Panc1 (cell line): ENCODE results near the gene MED25. TPM values are rescaled to one million over a fixed set of nuclear protein-coding genes. Genes with fewer than 3 reads are reported as not detected.

Experiments
- ATAC-seq: fragments of 200-7000 bp; cut with Tn5 transposase; 2 replicates; pipeline ENCODE4 v1.9.1; 2020; ENCODE audit warnings: mild to moderate bottlenecking, moderate library complexity
- BruUV-seq: library from RNA; stranded (reverse); fragments of 400-500 nt; replicated peaks from 2 replicates; lab custom pipeline; 2021; lab: Mats Ljungman, UMichigan
- CTCF ChIA-PET: fragments of 300-600 bp; sonication (Branson Sonifier 250); formaldehyde crosslinking; loops from one replicate; lab custom pipeline; 2022; ENCODE audit warnings: antibody characterized with exemption; lab: Charles Lee
- POLR2A ChIA-PET: fragments of 300-600 bp; sonication (Branson Sonifier 250); formaldehyde crosslinking; loops from one replicate; lab custom pipeline; 2022; ENCODE audit warnings: antibody characterized with exemption; lab: Charles Lee
- DNase-seq: peaks from one replicate; pipeline ENCODE4 v3.0.0-alpha.2; 2010; ENCODE audit warnings: low read depth, low spot score
- H3K27ac ChIP-seq: 2 replicates; pipeline ENCODE4 v1.5.1; 2011; ENCODE audit warnings: mild to moderate bottlenecking, low read length, inconsistent platforms
- H3K27me3 ChIP-seq: fragments of 200-500 bp; sonication (Bioruptor generic); 2 replicates; pipeline ENCODE4 v1.6.0; 2014; ENCODE audit warnings: low read length, inconsistent platforms; ENCODE audit not compliant: control insufficient read depth, insufficient read depth
- H3K36me3 ChIP-seq: fragments of 200-500 bp; sonication (Bioruptor generic); 2 replicates; pipeline ENCODE4 v1.5.1; 2014; ENCODE audit warnings: inconsistent platforms, mild to moderate bottlenecking, low read length, moderate library complexity; ENCODE audit not compliant: control insufficient read depth, insufficient read depth
- H3K4me1 ChIP-seq: 2 replicates; pipeline ENCODE4 v1.5.1; 2011; ENCODE audit warnings: inconsistent platforms, mild to moderate bottlenecking, low read length, moderate library complexity; ENCODE audit not compliant: control insufficient read depth, insufficient read depth
- H3K4me3 ChIP-seq, 2 experiments: 2 replicates each; pipeline ENCODE4 v1.5.1; 2011 to 2012; ENCODE audit warnings: low read depth in 2 of 2, low read length in 2 of 2, mild to moderate bottlenecking in 2 of 2, inconsistent platforms in 1 of 2, moderate library complexity in 1 of 2
- H3K9me3 ChIP-seq: fragments of 200-500 bp; sonication (Bioruptor generic); 2 replicates; pipeline ENCODE4 v1.5.1; 2014; ENCODE audit warnings: low read depth, mild to moderate bottlenecking, inconsistent platforms, low read length, moderate library complexity; ENCODE audit not compliant: control insufficient read depth, insufficient read depth
- POLR2AphosphoS5 ChIP-seq: IDR thresholded peaks from 2 replicates; pipeline ENCODE4 v1.6.1; 2012; ENCODE audit warnings: mild to moderate bottlenecking, low read depth, low read length, moderate library complexity
- SIN3A ChIP-seq: IDR thresholded peaks from 2 replicates; pipeline ENCODE4 v1.6.1; 2012; ENCODE audit warnings: low read depth, mild to moderate bottlenecking, low read length, moderate library complexity, borderline replicate concordance; ENCODE audit not compliant: insufficient read depth
- TCF7L2 ChIP-seq: IDR thresholded peaks from 2 replicates; pipeline ENCODE4 v1.6.1; 2011; ENCODE audit warnings: mild to moderate bottlenecking, low read depth, low read length, inconsistent platforms
- in situ Hi-C: cut with HindIII; loops from 2 replicates; pipeline ENCODE4 v1.10.0; 2016; ENCODE audit warnings: low sequenced_read_pairs, low pct_unique_long_range_greater_than_20kb
- intact Hi-C: fragments of 100-400 bp; cut with micrococcal nuclease; formaldehyde crosslinking; loops from one replicate; pipeline ENCODE4 v1.10.0; 2022; ENCODE audit not compliant: unreplicated experiment
- total RNA-seq: library from RNA; stranded (reverse); gene quantifications from one replicate; pipeline ENCODE4 v1.2.1, GENCODE V29; 2021; ENCODE audit not compliant: unreplicated experiment
- TF ChIP-seq, protein P1 (sequence below), 2 experiments: IDR thresholded peaks; 2 replicates each; pipeline ENCODE4 v1.6.1; 2011 to 2012; ENCODE audit warnings: low read depth in 2 of 2, control low read depth in 1 of 2, low read length in 1 of 2, mild to moderate bottlenecking in 1 of 2, moderate library complexity in 1 of 2; ENCODE audit not compliant: insufficient read depth in 1 of 2
- TF ChIP-seq, protein P2 (sequence below): fragments of 450-650 bp; IDR thresholded peaks from 2 replicates; pipeline ENCODE4 v1.5.1; 2017; ENCODE audit warnings: mild to moderate bottlenecking

MED25 gene
- total RNA-seq, 1 experiment from 2014 or later: 52.4 TPM

DNA sequence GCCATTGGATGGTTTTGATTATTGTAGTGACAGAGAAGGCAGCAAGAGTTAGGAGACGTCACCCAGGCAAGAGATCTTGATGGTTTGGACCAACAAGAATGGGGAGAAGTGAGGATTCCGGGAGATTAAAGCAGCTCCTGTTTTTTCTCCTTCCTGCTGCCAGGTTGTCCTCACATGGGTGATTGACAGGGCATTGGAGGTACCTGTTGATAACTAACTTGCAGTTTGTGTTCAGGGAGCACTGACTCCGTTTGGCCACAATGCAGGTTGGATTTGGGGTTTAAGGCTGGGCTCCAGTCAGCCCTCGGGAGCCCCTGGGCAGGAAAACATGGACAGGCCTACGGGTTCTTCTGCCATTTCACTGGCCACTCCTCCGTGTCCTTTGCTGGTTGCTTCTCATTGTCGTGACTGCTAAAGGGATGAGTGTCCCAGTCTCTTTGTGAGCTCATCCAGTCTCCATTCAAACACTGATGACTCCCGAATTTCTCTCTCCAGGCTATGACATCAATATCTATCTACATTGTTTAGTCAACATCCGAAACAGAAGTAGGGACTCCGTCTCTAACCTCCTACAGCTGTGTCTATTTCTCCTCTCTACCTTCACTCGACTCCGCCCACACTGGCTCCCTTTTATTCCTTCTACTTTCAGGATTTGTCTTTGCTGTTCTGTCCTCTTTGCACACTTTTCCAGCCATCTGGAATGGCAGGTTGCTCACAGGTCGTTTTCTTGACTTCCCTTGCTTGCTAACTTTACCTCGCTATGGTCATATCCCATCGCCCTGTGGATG lies 31.5 kb downstream of the MED25 start:
- BruUV-seq: TSS peak; percentile 59
- ChIA-PET POLR2A (no interaction called here), CTCF (no interaction called here)
- no peak for TF ChIP-seq SIN3A
- TF ChIP-seq TCF7L2: no peak
- no peak for TF ChIP-seq POLR2AphosphoS5
- TF ChIP-seq, protein P1, sequence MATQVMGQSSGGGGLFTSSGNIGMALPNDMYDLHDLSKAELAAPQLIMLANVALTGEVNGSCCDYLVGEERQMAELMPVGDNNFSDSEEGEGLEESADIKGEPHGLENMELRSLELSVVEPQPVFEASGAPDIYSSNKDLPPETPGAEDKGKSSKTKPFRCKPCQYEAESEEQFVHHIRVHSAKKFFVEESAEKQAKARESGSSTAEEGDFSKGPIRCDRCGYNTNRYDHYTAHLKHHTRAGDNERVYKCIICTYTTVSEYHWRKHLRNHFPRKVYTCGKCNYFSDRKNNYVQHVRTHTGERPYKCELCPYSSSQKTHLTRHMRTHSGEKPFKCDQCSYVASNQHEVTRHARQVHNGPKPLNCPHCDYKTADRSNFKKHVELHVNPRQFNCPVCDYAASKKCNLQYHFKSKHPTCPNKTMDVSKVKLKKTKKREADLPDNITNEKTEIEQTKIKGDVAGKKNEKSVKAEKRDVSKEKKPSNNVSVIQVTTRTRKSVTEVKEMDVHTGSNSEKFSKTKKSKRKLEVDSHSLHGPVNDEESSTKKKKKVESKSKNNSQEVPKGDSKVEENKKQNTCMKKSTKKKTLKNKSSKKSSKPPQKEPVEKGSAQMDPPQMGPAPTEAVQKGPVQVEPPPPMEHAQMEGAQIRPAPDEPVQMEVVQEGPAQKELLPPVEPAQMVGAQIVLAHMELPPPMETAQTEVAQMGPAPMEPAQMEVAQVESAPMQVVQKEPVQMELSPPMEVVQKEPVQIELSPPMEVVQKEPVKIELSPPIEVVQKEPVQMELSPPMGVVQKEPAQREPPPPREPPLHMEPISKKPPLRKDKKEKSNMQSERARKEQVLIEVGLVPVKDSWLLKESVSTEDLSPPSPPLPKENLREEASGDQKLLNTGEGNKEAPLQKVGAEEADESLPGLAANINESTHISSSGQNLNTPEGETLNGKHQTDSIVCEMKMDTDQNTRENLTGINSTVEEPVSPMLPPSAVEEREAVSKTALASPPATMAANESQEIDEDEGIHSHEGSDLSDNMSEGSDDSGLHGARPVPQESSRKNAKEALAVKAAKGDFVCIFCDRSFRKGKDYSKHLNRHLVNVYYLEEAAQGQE (IDR thresholded peaks at IDR 0.05; ENCODE audit: insufficient read depth in 1 of 2, low read depth in 2 of 2, low read length in 1 of 2): no peak
- TF ChIP-seq, protein P2, sequence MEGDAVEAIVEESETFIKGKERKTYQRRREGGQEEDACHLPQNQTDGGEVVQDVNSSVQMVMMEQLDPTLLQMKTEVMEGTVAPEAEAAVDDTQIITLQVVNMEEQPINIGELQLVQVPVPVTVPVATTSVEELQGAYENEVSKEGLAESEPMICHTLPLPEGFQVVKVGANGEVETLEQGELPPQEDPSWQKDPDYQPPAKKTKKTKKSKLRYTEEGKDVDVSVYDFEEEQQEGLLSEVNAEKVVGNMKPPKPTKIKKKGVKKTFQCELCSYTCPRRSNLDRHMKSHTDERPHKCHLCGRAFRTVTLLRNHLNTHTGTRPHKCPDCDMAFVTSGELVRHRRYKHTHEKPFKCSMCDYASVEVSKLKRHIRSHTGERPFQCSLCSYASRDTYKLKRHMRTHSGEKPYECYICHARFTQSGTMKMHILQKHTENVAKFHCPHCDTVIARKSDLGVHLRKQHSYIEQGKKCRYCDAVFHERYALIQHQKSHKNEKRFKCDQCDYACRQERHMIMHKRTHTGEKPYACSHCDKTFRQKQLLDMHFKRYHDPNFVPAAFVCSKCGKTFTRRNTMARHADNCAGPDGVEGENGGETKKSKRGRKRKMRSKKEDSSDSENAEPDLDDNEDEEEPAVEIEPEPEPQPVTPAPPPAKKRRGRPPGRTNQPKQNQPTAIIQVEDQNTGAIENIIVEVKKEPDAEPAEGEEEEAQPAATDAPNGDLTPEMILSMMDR: no peak
- peaks cover 13% of the 10 kb centered on the region for H3K4me1 ChIP-seq
- H3K9me3 ChIP-seq: no peaks in the 10 kb centered on the region
- H3K36me3 ChIP-seq: no peaks in the 10 kb centered on the region
- H3K27ac ChIP-seq: peak overlapping the region; percentile 86
- in situ Hi-C loops: no loop called here
- ATAC-seq (no peak), DNase-seq (no peak)
- intact Hi-C loops: no loop called here
- no peaks in the 10 kb centered on the region for H3K27me3 ChIP-seq
- peak overlapping the region; percentile 58 to 73 for H3K4me3 ChIP-seq

DNA sequence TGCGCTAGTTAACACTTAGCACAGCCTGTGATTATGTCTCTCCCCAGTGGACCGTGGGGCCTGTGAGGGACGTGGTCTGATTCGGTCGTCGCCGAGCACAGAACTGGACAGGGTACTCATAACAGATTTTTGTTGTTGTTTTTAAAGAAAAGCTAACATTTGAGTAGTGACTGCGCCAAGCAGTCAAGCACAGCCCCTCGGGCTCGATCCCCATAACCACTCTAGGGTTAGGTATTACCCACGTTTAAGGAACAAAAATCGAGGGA lies 32.1 kb downstream of the MED25 start:
- no peak for ATAC-seq

More for the DNA sequence above, 32.1 kb downstream of the MED25 start:
- ChIA-PET POLR2A (interaction anchor here (0.6 kb wide), 1 partner anchor 40 kb away, joined by 3 read pairs; no protein-coding TSS in a partner anchor), CTCF (no interaction called here)
- Histone ChIP-seq H3K9me3 (no peaks in the 10 kb centered on the region), H3K4me1 (peaks cover 13% of the 10 kb centered on the region), H3K27ac (peak overlapping the region; percentile 86), H3K36me3 (no peaks in the 10 kb centered on the region), H3K27me3 (no peaks in the 10 kb centered on the region), H3K4me3 (peak overlapping the region; percentile 58 to 73)
- no peak for DNase-seq
- in situ Hi-C loops (no loop called here), intact Hi-C loops (no loop called here)
- BruUV-seq: no TSS peak
- TF ChIP-seq, protein P2: no peak
- no peak for TF ChIP-seq POLR2AphosphoS5
- TF ChIP-seq, protein P1 (IDR thresholded peaks at IDR 0.05; ENCODE audit: insufficient read depth in 1 of 2, low read depth in 2 of 2, low read length in 1 of 2): no peak
- TF ChIP-seq SIN3A: no peak
- TF ChIP-seq TCF7L2: no peak
